PFSK-1 (cell line): ENCODE measurements around the gene ZNRF4.

Experiments used
- POLR2AphosphoS5 ChIP-seq: IDR thresholded peaks from 2 replicates; pipeline ENCODE4 v1.6.1; 2012; ENCODE audit warnings: low read depth, mild to moderate bottlenecking, control low read depth, low read length, moderate library complexity
- SIN3A ChIP-seq: IDR thresholded peaks from 2 replicates; pipeline ENCODE4 v1.6.1; 2012; ENCODE audit warnings: mild to moderate bottlenecking, low read length, moderate library complexity, borderline replicate concordance; ENCODE audit not compliant: insufficient read depth
- TF ChIP-seq, protein P1 (sequence below), 2 experiments: IDR thresholded peaks; 2 replicates each; pipeline versions ENCODE4 v1.6.1 to v1.8.0; 2011 to 2012; ENCODE audit warnings: low read depth in 2 of 2, low read length in 2 of 2, control low read depth in 1 of 2, inconsistent platforms in 1 of 2, mild to moderate bottlenecking in 1 of 2, moderate library complexity in 1 of 2; ENCODE audit not compliant: insufficient read depth in 1 of 2

DNA sequence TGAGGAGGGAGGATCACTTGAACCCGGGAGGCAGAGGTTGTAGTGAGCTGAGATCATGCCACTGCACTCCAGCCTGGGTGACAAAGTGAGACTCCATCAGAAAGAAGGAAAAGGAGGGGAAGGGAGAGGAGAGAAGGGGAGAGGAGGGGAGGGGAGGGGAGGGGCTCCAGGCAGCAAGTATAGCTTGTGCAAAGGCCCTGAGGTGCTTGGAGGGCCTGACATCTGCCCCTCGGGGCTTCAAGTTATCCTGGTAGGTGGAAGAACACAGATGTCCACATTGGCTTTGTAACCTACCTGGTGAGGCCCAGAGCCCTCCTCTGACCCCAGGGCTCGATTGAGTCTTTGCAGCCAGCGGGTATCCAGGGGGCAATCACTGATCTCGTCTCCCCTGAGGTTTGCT lies 11.5 kb upstream of the ZNRF4 start:
- TF ChIP-seq POLR2AphosphoS5: no peak
- TF ChIP-seq, protein P1, sequence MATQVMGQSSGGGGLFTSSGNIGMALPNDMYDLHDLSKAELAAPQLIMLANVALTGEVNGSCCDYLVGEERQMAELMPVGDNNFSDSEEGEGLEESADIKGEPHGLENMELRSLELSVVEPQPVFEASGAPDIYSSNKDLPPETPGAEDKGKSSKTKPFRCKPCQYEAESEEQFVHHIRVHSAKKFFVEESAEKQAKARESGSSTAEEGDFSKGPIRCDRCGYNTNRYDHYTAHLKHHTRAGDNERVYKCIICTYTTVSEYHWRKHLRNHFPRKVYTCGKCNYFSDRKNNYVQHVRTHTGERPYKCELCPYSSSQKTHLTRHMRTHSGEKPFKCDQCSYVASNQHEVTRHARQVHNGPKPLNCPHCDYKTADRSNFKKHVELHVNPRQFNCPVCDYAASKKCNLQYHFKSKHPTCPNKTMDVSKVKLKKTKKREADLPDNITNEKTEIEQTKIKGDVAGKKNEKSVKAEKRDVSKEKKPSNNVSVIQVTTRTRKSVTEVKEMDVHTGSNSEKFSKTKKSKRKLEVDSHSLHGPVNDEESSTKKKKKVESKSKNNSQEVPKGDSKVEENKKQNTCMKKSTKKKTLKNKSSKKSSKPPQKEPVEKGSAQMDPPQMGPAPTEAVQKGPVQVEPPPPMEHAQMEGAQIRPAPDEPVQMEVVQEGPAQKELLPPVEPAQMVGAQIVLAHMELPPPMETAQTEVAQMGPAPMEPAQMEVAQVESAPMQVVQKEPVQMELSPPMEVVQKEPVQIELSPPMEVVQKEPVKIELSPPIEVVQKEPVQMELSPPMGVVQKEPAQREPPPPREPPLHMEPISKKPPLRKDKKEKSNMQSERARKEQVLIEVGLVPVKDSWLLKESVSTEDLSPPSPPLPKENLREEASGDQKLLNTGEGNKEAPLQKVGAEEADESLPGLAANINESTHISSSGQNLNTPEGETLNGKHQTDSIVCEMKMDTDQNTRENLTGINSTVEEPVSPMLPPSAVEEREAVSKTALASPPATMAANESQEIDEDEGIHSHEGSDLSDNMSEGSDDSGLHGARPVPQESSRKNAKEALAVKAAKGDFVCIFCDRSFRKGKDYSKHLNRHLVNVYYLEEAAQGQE (IDR thresholded peaks at IDR 0.05; ENCODE audit: insufficient read depth in 1 of 2, low read depth in 2 of 2, low read length in 2 of 2): no peak
- TF ChIP-seq SIN3A: no peak
